Measurements from ENCODE around the gene DLGAP4.
"Not testable (repeated sequence)": the region's sequence is repeated elsewhere in the genome, so short reads cannot be mapped to it uniquely, and the experiment has no call there.

DLGAP4 gene

DNA sequence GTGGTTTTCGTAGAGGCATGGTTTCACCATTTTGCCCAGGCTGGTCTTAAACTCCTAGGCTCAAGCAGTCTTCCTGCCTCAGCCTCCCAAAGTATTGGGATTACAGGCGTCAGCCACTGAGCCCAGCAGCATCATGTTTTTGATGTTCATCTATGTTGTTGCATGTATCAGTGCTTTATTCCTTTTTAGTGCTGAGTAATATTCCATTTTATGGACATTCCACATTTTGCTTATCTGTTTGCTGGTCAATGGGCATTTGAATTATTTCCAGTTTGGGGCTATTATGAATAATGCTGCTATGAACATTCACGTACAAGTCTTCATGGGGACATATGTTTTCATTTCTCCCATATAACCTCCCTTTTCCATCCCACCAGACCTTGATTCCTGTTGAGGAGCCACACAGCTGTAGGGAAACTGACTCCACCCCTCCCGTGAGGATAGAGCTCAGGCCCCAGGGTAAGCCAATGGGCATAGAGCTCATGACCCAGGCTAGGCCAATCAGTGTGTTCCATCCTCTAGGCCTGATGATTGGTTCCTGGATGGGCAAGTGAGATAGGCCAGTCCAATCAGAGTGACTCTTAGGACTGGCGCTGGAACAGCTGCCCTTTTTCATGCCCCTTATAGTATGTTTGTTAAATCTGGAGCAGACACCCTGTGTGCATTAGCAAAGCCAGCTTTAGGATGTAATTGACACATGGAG lies 49.5 kb downstream of the DLGAP4 start:
- DNase-seq: no peak

DNA sequence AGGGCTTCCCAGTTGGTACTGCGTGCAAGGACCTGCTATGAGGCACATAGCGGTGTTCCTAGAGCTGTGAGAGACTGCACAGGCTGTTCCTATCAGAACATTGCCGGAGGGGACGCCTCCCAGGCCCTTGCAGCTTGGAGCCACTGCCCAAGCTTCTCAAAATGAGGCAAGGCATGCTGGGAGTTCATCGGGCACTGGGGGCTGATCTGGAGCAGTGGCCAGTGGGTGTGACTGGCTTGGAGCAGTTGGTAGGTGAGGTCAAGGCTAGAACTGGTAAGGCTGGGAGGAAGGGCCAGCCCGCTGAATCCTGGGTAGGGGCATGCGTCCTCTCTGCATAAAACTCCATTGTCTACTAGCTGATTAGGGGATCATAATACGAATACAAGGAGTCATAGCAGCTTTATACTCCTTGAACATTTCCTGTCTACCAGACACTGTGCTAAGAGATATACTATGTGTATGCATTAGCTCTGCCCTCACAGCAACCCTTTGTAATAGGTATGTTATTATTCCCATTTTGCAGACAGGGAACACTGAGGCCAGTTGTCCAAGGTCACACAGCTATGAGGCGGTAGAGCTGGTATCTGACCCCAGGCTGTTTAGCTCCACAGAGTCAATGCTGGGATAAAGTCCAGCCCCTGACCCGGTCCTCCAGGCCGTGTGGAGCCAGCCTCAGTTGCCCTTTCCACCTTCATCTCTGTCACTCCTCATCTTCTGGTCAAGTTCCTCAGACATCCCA lies 53.7 kb downstream of the DLGAP4 start:
- DNase-seq: no peak

- no peak for DNase-seq
Observed at GRCh38 chr20:36360429-36360828, 54.3 kb downstream of the DLGAP4 start.

GRCh38 chr20:36361406-36361805 lies 55.3 kb downstream of the DLGAP4 start:
- no peak for DNase-seq

DNA sequence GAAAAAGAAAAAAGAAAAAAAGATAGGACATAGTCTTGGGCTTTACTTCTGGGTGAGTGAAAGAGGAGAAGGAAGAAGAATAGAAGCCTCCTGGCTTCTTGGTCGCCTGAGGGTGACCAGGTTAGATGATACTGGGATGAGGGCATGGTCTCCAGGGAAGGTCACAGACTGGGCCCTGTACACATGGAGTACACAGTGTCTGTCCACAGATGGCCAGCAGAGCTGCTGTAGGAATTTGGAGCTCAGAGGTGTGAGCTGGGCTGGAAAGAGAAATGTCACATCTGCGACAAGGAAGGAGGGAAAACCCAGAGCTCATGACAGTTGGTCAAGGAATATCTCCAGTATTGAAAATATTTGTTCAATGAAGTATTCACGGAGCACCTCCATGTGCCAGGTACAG lies 56.1 kb downstream of the DLGAP4 start:
- no peak for DNase-seq

- no peak for DNase-seq
Observed at GRCh38 chr20:36362978-36363713, 57.0 kb downstream of the DLGAP4 start.

DNA sequence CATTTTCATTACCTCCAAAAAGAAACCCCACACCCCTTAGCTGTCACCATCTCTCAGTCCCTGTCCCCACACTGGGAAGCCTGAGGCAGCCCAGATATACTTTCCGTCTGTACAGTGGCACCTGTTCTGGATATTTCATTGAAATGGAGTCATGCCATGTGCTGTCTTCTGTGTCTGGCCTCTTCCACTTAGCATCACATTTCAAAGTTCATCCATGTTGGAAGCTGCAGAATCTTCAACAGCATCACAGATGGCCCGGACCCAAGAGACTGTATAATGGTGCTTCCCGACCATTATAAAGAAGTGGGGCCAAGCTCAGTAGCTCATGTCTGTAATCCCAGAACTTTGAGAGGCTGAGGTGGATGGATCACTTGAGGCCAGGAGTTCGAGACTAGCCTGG lies 58.4 kb downstream of the DLGAP4 start:
- no peak for DNase-seq

DNA sequence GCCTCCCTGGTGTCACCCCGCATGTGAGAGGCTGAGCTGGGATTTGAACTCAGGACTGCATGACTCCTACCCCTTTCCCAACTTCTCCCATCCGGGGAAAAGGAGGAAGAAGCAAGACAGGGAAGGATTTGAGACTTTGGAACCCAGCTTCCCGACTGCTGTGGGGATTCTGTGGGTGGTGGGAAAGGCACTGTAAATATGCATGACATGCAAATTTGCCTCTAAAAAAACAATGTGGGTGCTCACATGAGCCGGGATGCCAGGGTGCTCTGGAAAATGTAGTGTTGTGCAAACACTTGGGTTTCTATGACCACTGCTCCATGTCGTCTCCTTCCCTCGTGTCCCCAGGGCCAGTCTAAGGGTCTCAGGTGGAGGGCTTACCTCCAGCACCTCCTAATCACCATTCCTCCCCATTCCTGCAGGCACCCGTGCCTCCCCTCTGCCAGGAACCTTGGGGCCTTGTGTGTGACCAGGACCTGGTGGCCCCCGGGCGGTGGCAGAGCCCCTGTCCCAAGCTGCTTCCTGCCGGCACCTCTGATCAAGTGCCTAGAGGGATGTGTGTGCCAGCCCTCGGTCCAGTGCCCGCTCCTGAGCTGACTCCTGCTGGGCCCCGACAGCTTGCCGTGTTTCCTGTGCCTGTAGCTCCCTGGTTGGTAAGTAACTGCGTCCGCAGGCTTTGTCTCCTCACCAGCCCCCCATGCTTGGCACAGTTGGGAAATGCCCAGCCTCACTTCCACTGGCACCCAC lies 60.7 kb downstream of the DLGAP4 start:
- DNase-seq: peak in 1 of 14 donors; percentile 23

DNA sequence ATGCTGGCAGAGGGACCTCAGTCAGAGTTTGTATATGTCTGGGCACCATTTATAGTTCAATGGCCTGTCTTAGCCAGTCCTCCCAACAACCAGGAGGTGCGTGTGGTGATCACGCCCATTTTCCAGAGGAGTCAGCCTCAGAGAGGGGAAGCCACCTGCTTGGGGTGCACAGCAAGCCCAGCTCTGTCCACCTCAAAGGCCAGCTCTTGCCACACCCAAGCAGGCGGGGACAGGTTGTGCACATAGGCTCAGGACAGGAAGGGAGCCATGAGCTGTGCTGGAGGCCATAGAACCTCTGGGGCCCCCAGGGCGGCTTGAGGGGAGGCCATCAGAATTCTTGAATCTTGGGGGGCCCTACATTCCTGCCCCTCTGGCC lies 61.2 kb downstream of the DLGAP4 start:
- DNase-seq: no peak

DNA sequence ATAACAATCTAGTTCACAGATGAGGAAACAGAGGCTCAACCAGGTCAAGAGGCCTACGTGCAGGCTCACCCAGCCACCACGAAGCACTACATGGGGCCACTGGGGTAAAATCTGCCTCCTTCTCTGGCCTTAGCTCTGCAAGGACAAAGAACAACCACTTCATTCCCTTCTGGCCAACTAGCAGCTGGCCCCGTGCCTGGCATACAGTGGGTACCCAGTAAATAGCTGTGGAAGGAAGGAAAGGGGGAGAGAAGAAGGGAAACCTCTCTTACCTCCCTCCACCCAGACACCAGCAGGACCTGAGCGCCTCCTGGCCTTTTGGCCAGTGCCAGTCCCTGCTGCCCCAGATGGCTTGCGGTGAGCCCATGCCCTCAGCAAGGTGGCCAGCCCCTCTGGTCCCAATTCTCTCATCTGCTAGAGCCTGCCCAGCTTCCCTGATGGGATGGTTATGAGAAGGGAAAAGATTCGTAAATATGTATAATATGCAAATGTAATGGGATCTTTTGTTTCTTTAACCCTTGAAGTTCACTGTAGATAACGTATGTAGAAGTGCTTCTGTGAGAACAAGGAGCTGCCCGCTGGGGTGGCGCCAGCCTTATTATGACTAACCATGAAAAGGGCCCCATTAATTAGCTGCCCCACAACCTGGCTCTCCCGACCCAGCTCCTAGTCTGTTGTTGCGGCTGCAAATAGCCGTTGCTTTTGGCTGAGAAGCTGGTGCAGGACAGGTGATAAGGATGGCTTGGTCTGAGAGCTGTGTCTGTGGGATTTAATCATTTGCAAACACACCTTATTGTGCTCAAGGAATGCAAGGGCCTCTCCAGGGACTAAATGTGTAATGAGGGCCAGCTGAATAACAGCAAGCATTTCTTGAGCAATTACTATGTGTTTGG lies 62.0 kb downstream of the DLGAP4 start:
- peak in 5 of 14 donors; percentile 0 to 12 (median 5) for DNase-seq

GRCh38 chr20:36368869-36369268 lies 62.7 kb downstream of the DLGAP4 start:
- DNase-seq: no peak

GRCh38 chr20:36369739-36370138 lies 63.6 kb downstream of the DLGAP4 start:
- no peak for DNase-seq

- DNase-seq: no peak
Observed at GRCh38 chr20:36370991-36371790, 65.1 kb downstream of the DLGAP4 start.

- DNase-seq: no peak
Observed at GRCh38 chr20:36372666-36373065, 66.5 kb downstream of the DLGAP4 start.

- DNase-seq: no peak
Observed at GRCh38 chr20:36373089-36373488, 67.0 kb downstream of the DLGAP4 start.

DNA sequence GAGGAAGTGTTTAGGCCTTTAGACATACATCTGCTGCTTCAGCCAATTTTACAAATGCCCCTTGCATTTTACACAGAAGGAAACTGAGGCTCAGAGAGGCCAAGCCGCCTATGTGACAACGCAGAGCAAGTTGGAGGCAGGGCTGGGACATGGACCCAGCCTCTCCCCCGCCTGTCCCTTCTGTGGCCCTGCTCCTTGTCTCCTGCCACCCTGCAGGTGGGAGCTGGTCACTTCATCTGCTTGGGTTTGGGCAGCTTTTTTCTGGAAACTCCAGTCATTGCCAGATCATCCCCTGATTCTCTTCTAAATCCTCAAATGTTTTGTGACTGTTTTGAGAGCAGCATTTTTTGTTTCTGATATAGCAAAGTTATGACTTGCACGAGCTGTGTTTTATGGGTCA lies 68.9 kb downstream of the DLGAP4 start:
- no peak for DNase-seq

- no peak for DNase-seq
Observed at GRCh38 chr20:36377348-36378326, 71.5 kb downstream of the DLGAP4 start.

GRCh38 chr20:36378686-36379085 lies 72.5 kb downstream of the DLGAP4 start:
- no peak for DNase-seq

DNA sequence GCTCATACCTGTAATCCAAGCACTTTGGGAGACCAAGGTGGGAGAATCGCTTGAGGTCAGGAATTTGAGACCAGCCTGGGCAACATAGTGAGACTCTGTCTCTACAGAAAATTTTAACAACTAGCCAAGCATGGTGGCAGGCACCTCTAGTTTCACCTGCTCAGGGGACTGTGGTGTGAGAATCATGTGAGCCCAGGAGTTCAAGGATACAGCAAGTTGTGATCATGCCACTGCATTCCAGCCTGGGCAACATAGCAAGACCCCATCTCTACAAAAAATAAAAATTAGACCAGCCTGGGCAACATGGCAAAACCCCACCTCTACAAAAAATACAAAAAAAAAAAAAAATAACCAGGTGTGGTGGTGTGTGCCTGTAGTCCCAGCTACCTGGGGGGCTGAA lies 73.8 kb downstream of the DLGAP4 start:
- DNase-seq: not testable (repeated sequence)

Data from C1 segment of cervical spinal cord (tissue), 14 donors.